HUES64 (cell line): ENCODE data around the gene CNR2.

ENCODE experiments used
- H3K27ac ChIP-seq: 2 replicates; pipeline ENCODE4 v1.7.0; 2013; ENCODE audit warnings: low read depth, low read length, inconsistent platforms
- H3K27me3 ChIP-seq: 2 replicates; pipeline ENCODE4 v1.6.1; 2013; ENCODE audit warnings: mild to moderate bottlenecking, low read length; ENCODE audit not compliant: insufficient read depth
- H3K36me3 ChIP-seq: 2 replicates; pipeline ENCODE4 v1.6.1; 2013; ENCODE audit warnings: mild to moderate bottlenecking, low read length; ENCODE audit not compliant: insufficient read depth
- H3K4me1 ChIP-seq: 2 replicates; pipeline ENCODE4 v1.6.1; 2013; ENCODE audit warnings: mild to moderate bottlenecking, low read length, moderate library complexity; ENCODE audit not compliant: insufficient read depth
- H3K4me3 ChIP-seq: 2 replicates; pipeline ENCODE4 v1.5.1; 2013; ENCODE audit warnings: mild to moderate bottlenecking, low read length, moderate library complexity
- H3K9ac ChIP-seq: 2 replicates; pipeline ENCODE4 v1.6.1; 2013; ENCODE audit warnings: mild to moderate bottlenecking, low read depth, low read length
- H3K9me3 ChIP-seq: 2 replicates; pipeline ENCODE4 v1.6.1; 2013; ENCODE audit warnings: low read depth, low read length; ENCODE audit not compliant: insufficient read depth
- WGBS: fragments of 150-250, 120-280 bp; methylation state at CpG from one replicate; pipeline ENCODE4 v1.1.7; 2013; ENCODE audit warnings: missing lambda C conversion rate; 5-methylcytosine and 5-hydroxymethylcytosine counted together

CNR2 gene

GRCh38 chr1:23931491-23931880 lies 18.3 kb upstream of the CNR2 start:
- WGBS, result 95% methylated on average over 1 of the region's 1 CpG
- Histone ChIP-seq H3K4me1 (no peaks in the 10 kb centered on the region), H3K27ac (no peak overlapping the region), H3K4me3 (no peak overlapping the region), H3K27me3 (no peaks in the 10 kb centered on the region), H3K36me3 (no peaks in the 10 kb centered on the region), H3K9me3 (no peaks in the 10 kb centered on the region), H3K9ac (no peak overlapping the region)

GRCh38 chr1:23930861-23931490 lies 17.8 kb upstream of the CNR2 start:
- no peak overlapping the region for H3K9ac ChIP-seq
- no peak overlapping the region for H3K4me3 ChIP-seq
- 84% methylated on average over 11 of the region's 11 CpGs for WGBS
- no peaks in the 10 kb centered on the region for H3K36me3 ChIP-seq
- no peaks in the 10 kb centered on the region for H3K4me1 ChIP-seq
- H3K9me3 ChIP-seq, result no peaks in the 10 kb centered on the region
- H3K27me3 ChIP-seq, result no peaks in the 10 kb centered on the region
- H3K27ac ChIP-seq, result no peak overlapping the region

- 96% methylated on average over 5 of the region's 5 CpGs for WGBS
These were observed 17.1 kb upstream of the CNR2 start for GRCh38 chr1:23930270-23930669.

GRCh38 chr1:23928789-23929188 lies 15.6 kb upstream of the CNR2 start:
- Histone ChIP-seq H3K4me1 (no peaks in the 10 kb centered on the region), H3K36me3 (no peaks in the 10 kb centered on the region), H3K9me3 (no peaks in the 10 kb centered on the region), H3K27ac (no peak overlapping the region), H3K9ac (no peak overlapping the region), H3K27me3 (no peaks in the 10 kb centered on the region), H3K4me3 (no peak overlapping the region)
- 86% methylated on average over 4 of the region's 4 CpGs for WGBS

More at GRCh38 chr1:23930270-23930669, 17.1 kb upstream of the CNR2 start:
- no peak overlapping the region for H3K4me3 ChIP-seq
- H3K27ac ChIP-seq, result no peak overlapping the region
- H3K4me1 ChIP-seq, result no peaks in the 10 kb centered on the region
- H3K36me3 ChIP-seq, result no peaks in the 10 kb centered on the region
- H3K27me3 ChIP-seq, result no peaks in the 10 kb centered on the region
- no peak overlapping the region for H3K9ac ChIP-seq
- H3K9me3 ChIP-seq, result no peaks in the 10 kb centered on the region

GRCh38 chr1:23927097-23927496 lies 13.9 kb upstream of the CNR2 start:
- WGBS, result 75% methylated on average over 1 of the region's 1 CpG
- Histone ChIP-seq H3K27me3 (no peaks in the 10 kb centered on the region), H3K9me3 (no peaks in the 10 kb centered on the region), H3K27ac (no peak overlapping the region), H3K9ac (no peak overlapping the region), H3K36me3 (no peaks in the 10 kb centered on the region), H3K4me3 (no peak overlapping the region), H3K4me1 (no peaks in the 10 kb centered on the region)

- Histone ChIP-seq H3K27ac (no peak overlapping the region), H3K36me3 (no peaks in the 10 kb centered on the region), H3K4me1 (no peaks in the 10 kb centered on the region), H3K4me3 (no peak overlapping the region), H3K27me3 (no peaks in the 10 kb centered on the region), H3K9ac (no peak overlapping the region), H3K9me3 (no peaks in the 10 kb centered on the region)
- WGBS, result 89% methylated on average over 3 of the region's 3 CpGs
These were observed 12.1 kb upstream of the CNR2 start for GRCh38 chr1:23925279-23925678.

- Histone ChIP-seq H3K9ac (no peak overlapping the region), H3K4me3 (no peak overlapping the region), H3K27ac (no peak overlapping the region), H3K27me3 (no peaks in the 10 kb centered on the region), H3K36me3 (no peaks in the 10 kb centered on the region), H3K4me1 (no peaks in the 10 kb centered on the region), H3K9me3 (no peaks in the 10 kb centered on the region)
- WGBS, result 93% methylated on average over 11 of the region's 11 CpGs
These were observed 11.4 kb upstream of the CNR2 start for GRCh38 chr1:23924601-23925000.

- Histone ChIP-seq H3K36me3 (no peaks in the 10 kb centered on the region), H3K9ac (no peak overlapping the region), H3K4me3 (no peak overlapping the region), H3K9me3 (no peaks in the 10 kb centered on the region), H3K4me1 (no peaks in the 10 kb centered on the region), H3K27me3 (no peaks in the 10 kb centered on the region), H3K27ac (no peak overlapping the region)
- WGBS, result 90% methylated on average over 8 of the region's 8 CpGs
These were observed 10.7 kb upstream of the CNR2 start for GRCh38 chr1:23923592-23924499.

GRCh38 chr1:23922321-23922943 lies 9.3 kb upstream of the CNR2 start:
- no peak overlapping the region for H3K27ac ChIP-seq
- WGBS, result 94% methylated on average over 8 of the region's 8 CpGs

GRCh38 chr1:23916209-23917131 lies 3.3 kb upstream of the CNR2 start:
- H3K27ac ChIP-seq, result no peak overlapping the region
- H3K36me3 ChIP-seq, result no peaks in the 10 kb centered on the region
- H3K4me3 ChIP-seq, result no peak overlapping the region
- no peaks in the 10 kb centered on the region for H3K9me3 ChIP-seq
- H3K27me3 ChIP-seq, result no peaks in the 10 kb centered on the region
- H3K9ac ChIP-seq, result no peak overlapping the region
- H3K4me1 ChIP-seq, result no peaks in the 10 kb centered on the region
- WGBS, result 64% methylated on average over 12 of the region's 12 CpGs

More at GRCh38 chr1:23922321-23922943, 9.3 kb upstream of the CNR2 start:
- Histone ChIP-seq H3K4me1 (no peaks in the 10 kb centered on the region), H3K4me3 (no peak overlapping the region), H3K9me3 (no peaks in the 10 kb centered on the region), H3K9ac (no peak overlapping the region), H3K36me3 (no peaks in the 10 kb centered on the region), H3K27me3 (no peaks in the 10 kb centered on the region)
